Activated naive CD8-positive, alpha-beta T cell treated with anti-CD3 and anti-CD28 coated beads for 36 hours (primary cell): ENCODE measurements around the gene AGBL4. TPM values are rescaled to one million over a fixed set of nuclear protein-coding genes. Genes with fewer than 3 reads are reported as not detected.
"Not testable (repeated sequence)": the region's sequence is repeated elsewhere in the genome, so short reads cannot be mapped to it uniquely, and the experiment has no call there.

Experiments
- DNase-seq: peaks from one replicate; pipeline ENCODE4 v3.0.0; 2021
- H3K27ac Mint-ChIP-seq: one replicate; pipeline ENCODE4 v1.8.0; 2022; ENCODE audit warnings: mild to moderate bottlenecking, moderate library complexity, mixed read lengths
- H3K27me3 Mint-ChIP-seq: one replicate; pipeline ENCODE4 v1.8.0; 2022; ENCODE audit warnings: mild to moderate bottlenecking, mixed read lengths
- H3K36me3 Mint-ChIP-seq: one replicate; pipeline ENCODE4 v1.8.0; 2021; ENCODE audit warnings: mild to moderate bottlenecking, mixed read lengths
- H3K4me1 Mint-ChIP-seq: one replicate; pipeline ENCODE4 v1.8.0; 2021; ENCODE audit warnings: mixed read lengths
- H3K4me3 Mint-ChIP-seq: one replicate; pipeline ENCODE4 v1.8.0; 2022; ENCODE audit warnings: mild to moderate bottlenecking, moderate library complexity, mixed read lengths
- H3K9me3 Mint-ChIP-seq: one replicate; pipeline ENCODE4 v1.8.0; 2022; ENCODE audit warnings: mixed read lengths
- total RNA-seq, 2 experiments: library from RNA; stranded (reverse); gene quantifications; one replicate each; pipeline ENCODE4 v1.2.3, GENCODE V29; 2021

Gene AGBL4
- total RNA-seq, 2 experiments from 2014 or later = 0.14 TPM; not detected in 1

GRCh38 chr1:49048188-49048587, 975.6 kb downstream of the AGBL4 start:
- H3K36me3 Mint-ChIP-seq = no peaks in the 10 kb centered on the region
- no peaks in the 10 kb centered on the region for H3K4me1 Mint-ChIP-seq
- no peak overlapping the region for H3K4me3 Mint-ChIP-seq
- no peak overlapping the region for H3K27ac Mint-ChIP-seq
- H3K27me3 Mint-ChIP-seq = peaks cover 11% of the 10 kb centered on the region
- no peaks in the 10 kb centered on the region for H3K9me3 Mint-ChIP-seq
- no peak for DNase-seq

DNA sequence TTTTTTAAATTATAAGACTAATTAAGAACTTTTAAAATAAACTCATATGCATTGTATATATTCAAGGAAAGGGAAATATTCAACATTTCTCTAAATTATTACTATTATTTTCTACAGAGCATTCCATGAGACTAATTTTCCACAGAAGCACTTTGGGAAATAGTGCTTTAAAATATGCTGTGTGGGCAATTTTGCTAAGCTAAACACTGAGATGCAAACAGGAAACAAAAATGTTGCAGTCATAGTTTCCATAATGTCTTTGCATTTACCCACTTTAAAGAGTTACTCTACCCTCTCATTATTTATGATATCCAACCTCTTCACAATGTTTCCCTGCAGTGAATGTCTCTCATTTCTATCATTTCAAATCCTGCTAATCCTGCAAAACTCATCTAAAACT, 977.4 kb downstream of the AGBL4 start:
- no peak for DNase-seq
- Mint-ChIP-seq H3K27me3 (peaks cover 11% of the 10 kb centered on the region), H3K4me1 (no peaks in the 10 kb centered on the region), H3K4me3 (no peak overlapping the region), H3K9me3 (no peaks in the 10 kb centered on the region), H3K27ac (no peak overlapping the region), H3K36me3 (no peaks in the 10 kb centered on the region)

DNA sequence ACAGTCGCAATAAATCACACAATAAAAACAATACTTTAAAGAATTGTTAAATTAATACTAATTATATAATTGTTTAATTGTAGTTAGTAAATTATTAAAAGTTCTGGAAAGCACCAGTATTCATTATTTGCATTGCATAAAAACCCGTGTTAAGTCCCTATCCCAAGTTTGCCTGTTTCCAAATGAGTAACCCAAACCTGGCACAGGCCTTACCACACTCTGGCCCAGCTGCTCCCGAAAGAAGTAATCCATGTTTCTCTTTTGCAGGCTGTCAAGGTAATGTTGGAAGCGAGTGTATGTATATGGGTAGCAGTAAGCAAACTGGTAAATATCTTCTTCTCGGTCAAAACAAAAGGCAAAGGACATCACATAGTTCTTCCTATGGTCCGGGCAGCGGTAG, 978.4 kb downstream of the AGBL4 start:
- no peak overlapping the region for H3K4me3 Mint-ChIP-seq
- H3K4me1 Mint-ChIP-seq = no peaks in the 10 kb centered on the region
- no peak for DNase-seq
- H3K27ac Mint-ChIP-seq = no peak overlapping the region
- H3K36me3 Mint-ChIP-seq = no peaks in the 10 kb centered on the region
- no peaks in the 10 kb centered on the region for H3K9me3 Mint-ChIP-seq
- peaks cover 11% of the 10 kb centered on the region for H3K27me3 Mint-ChIP-seq

GRCh38 chr1:49036700-49037099, 987.1 kb downstream of the AGBL4 start:
- Mint-ChIP-seq H3K9me3 (peaks cover 2% of the 10 kb centered on the region), H3K27ac (no peak overlapping the region), H3K4me1 (no peaks in the 10 kb centered on the region), H3K4me3 (no peak overlapping the region), H3K36me3 (no peaks in the 10 kb centered on the region), H3K27me3 (peaks cover 9% of the 10 kb centered on the region)
- DNase-seq = no peak

DNA sequence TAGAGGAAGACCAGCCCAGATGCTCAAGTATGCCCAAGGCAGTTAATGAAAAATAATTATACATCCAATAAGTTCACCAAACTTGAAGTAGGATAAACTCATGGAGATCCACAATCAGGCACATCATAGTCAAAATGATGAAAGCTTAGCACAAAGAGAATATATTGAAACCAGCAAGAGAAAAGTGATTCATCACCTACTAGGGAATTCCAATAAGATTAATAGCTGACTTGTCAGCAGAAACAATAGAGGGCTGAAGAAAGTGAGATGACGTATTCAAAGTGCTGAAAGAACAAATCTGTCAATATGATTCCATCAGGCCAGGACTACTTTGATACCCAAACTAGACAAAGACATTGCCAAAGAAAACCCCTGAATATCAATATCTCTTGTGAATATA, 995.4 kb downstream of the AGBL4 start:
- Mint-ChIP-seq H3K9me3 (peaks cover 13% of the 10 kb centered on the region), H3K27me3 (peaks cover 6% of the 10 kb centered on the region), H3K4me3 (no peak overlapping the region), H3K27ac (no peak overlapping the region), H3K36me3 (no peaks in the 10 kb centered on the region), H3K4me1 (no peaks in the 10 kb centered on the region)
- DNase-seq = no peak

DNA sequence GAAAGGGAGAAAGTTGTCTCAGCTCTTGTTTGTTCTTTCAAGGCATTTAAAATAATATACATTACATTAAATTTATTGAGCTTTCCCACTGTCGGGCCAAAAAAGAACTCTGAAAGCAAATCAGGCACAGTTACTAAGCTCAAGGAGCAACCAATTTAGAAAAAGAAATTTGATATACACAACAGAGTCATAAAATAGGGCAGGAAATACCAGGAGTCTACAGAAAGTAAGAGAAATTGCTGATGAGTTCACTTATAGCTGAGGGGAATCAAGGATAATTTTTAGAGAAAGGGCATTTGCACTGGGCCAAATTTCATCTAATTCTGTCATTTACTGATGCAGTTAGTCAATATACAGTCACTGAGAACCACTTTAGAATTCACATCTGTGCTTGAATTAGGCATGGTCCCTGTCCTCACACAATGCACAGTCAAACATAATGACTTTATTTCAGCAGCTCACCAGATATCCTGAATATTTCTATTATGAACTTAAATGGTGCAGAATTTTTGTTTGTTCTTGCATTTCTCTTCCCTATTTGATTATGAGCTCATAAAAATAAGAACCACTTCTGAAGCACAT, 997.4 kb downstream of the AGBL4 start:
- peaks cover 6% of the 10 kb centered on the region for H3K27me3 Mint-ChIP-seq
- no peak for DNase-seq
- no peaks in the 10 kb centered on the region for H3K36me3 Mint-ChIP-seq
- H3K27ac Mint-ChIP-seq = no peak overlapping the region
- no peak overlapping the region for H3K4me3 Mint-ChIP-seq
- H3K4me1 Mint-ChIP-seq = no peaks in the 10 kb centered on the region
- peaks cover 11% of the 10 kb centered on the region for H3K9me3 Mint-ChIP-seq

GRCh38 chr1:49016030-49016977, 1007.5 kb downstream of the AGBL4 start:
- no peaks in the 10 kb centered on the region for H3K36me3 Mint-ChIP-seq

DNA sequence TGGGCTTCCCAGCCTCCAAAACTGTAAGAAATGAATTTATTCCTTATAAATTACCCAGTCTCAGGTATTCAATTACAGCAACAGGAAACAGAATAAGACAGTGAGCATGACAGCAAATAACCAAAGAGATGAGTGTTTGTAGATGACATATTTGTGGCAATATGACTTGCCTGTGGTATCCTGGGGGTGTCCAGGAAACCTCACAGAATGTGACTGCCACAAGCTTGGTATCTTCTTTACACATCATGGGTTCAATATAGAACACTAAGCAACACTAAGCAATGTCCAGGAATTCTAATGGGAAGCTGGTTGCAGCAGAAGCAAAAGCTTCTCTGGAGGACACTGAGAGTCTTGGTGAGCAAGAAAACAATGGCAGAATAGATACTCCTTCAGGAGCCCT, 1010.7 kb downstream of the AGBL4 start:
- Mint-ChIP-seq H3K36me3 (no peaks in the 10 kb centered on the region), H3K27ac (no peak overlapping the region), H3K4me3 (no peak overlapping the region), H3K9me3 (no peaks in the 10 kb centered on the region), H3K4me1 (no peaks in the 10 kb centered on the region), H3K27me3 (no peaks in the 10 kb centered on the region)
- DNase-seq = no peak

More at GRCh38 chr1:49016030-49016977, 1007.5 kb downstream of the AGBL4 start:
- no peak for DNase-seq
- Mint-ChIP-seq H3K27ac (no peak overlapping the region), H3K4me3 (no peak overlapping the region), H3K4me1 (no peaks in the 10 kb centered on the region), H3K9me3 (no peaks in the 10 kb centered on the region), H3K27me3 (no peaks in the 10 kb centered on the region)

DNA sequence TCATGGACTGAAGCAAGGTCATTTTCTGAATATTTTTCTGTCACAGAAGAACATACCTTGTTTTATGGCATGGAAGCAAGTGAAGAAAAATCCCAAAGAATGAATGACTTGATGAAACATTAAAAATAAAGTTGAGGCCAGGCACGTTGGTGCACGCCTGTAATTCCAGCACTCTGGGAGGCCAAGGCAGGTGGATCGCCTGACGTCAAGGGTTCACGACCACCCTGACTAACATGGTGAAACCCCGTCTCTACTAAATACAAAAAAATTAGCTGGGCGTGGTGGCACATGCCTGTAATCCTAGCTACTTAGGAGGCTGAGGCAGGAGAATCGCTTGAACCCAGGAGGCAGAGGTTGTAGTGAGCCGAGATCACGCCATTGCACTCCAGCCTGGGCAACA, 1020.8 kb downstream of the AGBL4 start:
- not testable (repeated sequence) for H3K27me3 Mint-ChIP-seq, H3K9me3 Mint-ChIP-seq, H3K4me1 Mint-ChIP-seq, DNase-seq, H3K36me3 Mint-ChIP-seq, H3K4me3 Mint-ChIP-seq, H3K27ac Mint-ChIP-seq

DNA sequence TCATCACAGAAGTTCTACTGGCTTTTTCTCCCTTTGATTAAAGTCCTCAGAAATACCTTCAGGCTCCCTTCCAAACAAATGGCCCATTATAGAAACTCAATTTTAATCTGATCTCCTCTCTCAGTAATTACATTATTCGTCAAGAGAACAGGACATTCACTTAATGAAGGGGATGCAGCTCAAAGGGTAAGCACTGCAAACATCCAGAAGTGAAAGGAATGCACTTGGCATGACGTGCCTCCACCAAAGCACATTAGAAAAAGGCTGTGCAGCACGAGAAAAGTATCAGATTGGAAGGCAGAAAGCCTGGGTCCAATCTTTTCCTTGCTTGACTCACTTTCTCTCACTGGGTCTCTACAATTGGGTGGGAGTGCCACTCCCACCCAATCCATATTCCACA, 1024.4 kb downstream of the AGBL4 start:
- Mint-ChIP-seq H3K4me1 (no peaks in the 10 kb centered on the region), H3K36me3 (no peaks in the 10 kb centered on the region), H3K27me3 (peaks cover 7% of the 10 kb centered on the region), H3K27ac (no peak overlapping the region), H3K9me3 (no peaks in the 10 kb centered on the region), H3K4me3 (no peak overlapping the region)
- no peak for DNase-seq

DNA sequence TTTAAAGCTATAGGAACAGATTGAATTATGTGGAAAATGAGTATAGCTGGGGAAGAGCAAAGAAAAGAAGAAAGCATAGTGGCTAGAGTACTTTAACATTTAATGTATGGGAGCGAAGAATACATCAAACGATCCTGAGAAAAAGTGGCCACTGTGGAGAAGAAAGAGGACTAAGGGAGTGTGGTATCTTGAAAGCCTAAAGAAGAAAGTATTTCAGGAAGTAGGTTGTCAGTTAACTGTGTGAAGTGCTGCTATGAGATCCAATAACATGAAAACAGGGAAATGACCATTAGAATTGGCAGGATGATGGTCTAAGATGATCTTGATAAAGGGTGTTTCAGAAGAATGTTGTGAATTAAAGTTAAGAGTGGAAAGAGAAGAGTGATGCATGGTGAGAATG, 1027.4 kb downstream of the AGBL4 start:
- no peaks in the 10 kb centered on the region for H3K36me3 Mint-ChIP-seq
- DNase-seq = no peak
- H3K27ac Mint-ChIP-seq = no peak overlapping the region
- peaks cover 3% of the 10 kb centered on the region for H3K27me3 Mint-ChIP-seq
- no peak overlapping the region for H3K4me3 Mint-ChIP-seq
- peaks cover 2% of the 10 kb centered on the region for H3K9me3 Mint-ChIP-seq
- H3K4me1 Mint-ChIP-seq = no peaks in the 10 kb centered on the region

- Mint-ChIP-seq H3K27me3 (peaks cover 3% of the 10 kb centered on the region), H3K4me1 (no peaks in the 10 kb centered on the region)
Observed at GRCh38 chr1:48988633-48989197, 1035.0 kb downstream of the AGBL4 start.

DNA sequence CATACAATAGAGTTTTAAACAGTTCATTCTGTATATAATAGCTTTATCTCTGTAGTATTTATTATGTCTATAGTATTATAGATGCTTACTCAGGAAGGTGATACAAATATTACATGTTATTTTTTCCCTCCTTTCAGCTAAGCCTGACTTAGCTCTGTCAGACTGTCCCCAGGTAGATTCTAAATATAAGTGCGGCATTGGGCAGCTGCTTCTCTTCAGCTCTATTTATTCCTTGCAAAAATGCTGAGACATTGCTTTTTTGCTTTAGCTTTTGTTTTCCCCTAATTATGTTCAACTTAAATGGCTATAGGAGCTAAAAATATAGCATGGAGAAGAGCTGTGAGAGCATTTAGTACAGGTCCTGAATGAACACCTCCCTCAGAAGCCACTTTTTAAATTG, 1043.8 kb downstream of the AGBL4 start:
- Mint-ChIP-seq H3K9me3 (no peaks in the 10 kb centered on the region), H3K27ac (no peak overlapping the region), H3K4me3 (no peak overlapping the region), H3K36me3 (no peaks in the 10 kb centered on the region), H3K27me3 (peaks cover 25% of the 10 kb centered on the region), H3K4me1 (no peaks in the 10 kb centered on the region)
- no peak for DNase-seq

More at GRCh38 chr1:48988633-48989197, 1035.0 kb downstream of the AGBL4 start:
- no peak for DNase-seq
- Mint-ChIP-seq H3K36me3 (no peaks in the 10 kb centered on the region), H3K9me3 (peaks cover 4% of the 10 kb centered on the region), H3K27ac (no peak overlapping the region), H3K4me3 (no peak overlapping the region)

DNA sequence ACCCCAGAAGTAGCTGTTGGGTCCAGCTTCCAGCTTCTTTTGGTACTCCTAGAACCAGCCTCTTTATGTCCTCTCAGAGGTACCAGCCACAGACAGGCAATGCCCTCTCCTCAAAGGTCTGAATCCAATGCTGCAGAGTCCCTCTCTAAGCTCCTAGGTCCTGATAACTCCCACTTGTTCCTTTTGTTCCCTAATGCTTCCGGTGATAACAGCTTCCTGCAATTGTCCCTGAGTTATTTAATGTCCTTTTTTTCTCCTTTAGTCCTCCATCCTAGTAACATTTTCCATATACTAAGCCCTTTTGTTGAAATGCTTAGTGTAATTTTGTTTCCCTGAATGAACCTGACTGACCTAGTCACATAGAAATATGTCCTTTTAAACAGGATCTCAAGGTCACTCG, 1045.3 kb downstream of the AGBL4 start:
- Mint-ChIP-seq H3K4me1 (no peaks in the 10 kb centered on the region), H3K27me3 (peaks cover 21% of the 10 kb centered on the region), H3K9me3 (no peaks in the 10 kb centered on the region), H3K4me3 (no peak overlapping the region), H3K36me3 (no peaks in the 10 kb centered on the region), H3K27ac (no peak overlapping the region)
- DNase-seq = no peak

DNA sequence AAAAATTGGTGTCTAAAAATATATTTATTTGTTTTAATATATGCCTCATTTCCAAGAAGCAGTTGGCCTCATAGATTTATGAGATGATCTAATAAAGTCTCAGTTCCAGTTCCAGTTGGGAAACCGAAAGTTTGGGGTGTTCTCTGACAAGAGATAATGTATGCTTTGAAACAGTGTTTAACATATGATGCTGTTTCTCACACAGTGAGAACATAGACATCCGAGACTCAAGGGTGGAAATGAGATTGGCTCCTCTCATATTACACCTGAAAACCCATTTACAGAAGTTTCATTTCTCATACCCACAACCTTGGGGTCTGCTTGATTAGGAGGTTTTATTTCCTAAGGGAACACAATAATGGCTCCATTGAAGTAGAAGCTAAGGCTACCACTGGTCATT, 1046.5 kb downstream of the AGBL4 start:
- Mint-ChIP-seq H3K27ac (no peak overlapping the region), H3K4me1 (no peaks in the 10 kb centered on the region), H3K36me3 (no peaks in the 10 kb centered on the region), H3K9me3 (no peaks in the 10 kb centered on the region), H3K27me3 (peaks cover 15% of the 10 kb centered on the region), H3K4me3 (no peak overlapping the region)
- no peak for DNase-seq
